ENCODE measurements around the gene SCRN3. TPM values are rescaled to one million over a fixed set of nuclear protein-coding genes. Genes with fewer than 3 reads are reported as not detected.

The SCRN3 gene
- polyA plus RNA-seq, 1 donor (not counting 4 experiments of a cell fraction or from before 2014, with no cell fraction given): 18.6 TPM

GRCh38 chr2:174444761-174445160 lies 49.2 kb downstream of the SCRN3 start:
- Histone ChIP-seq H3K9ac (ENCODE audit: control insufficient read depth, extremely low read depth, insufficient read depth, low read length) (no peak overlapping the region), H3K4me2 (ENCODE audit: control insufficient read depth, extremely low read depth, insufficient read depth, low read depth, low read length) (no peak overlapping the region), H3K9me1 (ENCODE audit: control insufficient read depth, extremely low read depth, insufficient read depth, low read length) (no peaks in the 10 kb centered on the region), H3K27ac (ENCODE audit: control insufficient read depth, insufficient read depth, low read length) (no peak overlapping the region), H3K9me3 (ENCODE audit: control insufficient read depth, low read depth, low read length) (no peaks in the 10 kb centered on the region), H3K79me2 (ENCODE audit: control insufficient read depth, insufficient read depth, low read length) (no peaks in the 10 kb centered on the region), H3K4me3 (ENCODE audit: control insufficient read depth in 2 of 3, extremely low read depth in 1 of 3, insufficient read depth in 2 of 3, low read depth in 1 of 3, low read length in 3 of 3) (no peak overlapping the region), H3K4me1 (ENCODE audit: control insufficient read depth, extremely low read depth, insufficient read depth, low read length) (peaks cover 10% of the 10 kb centered on the region), H2AFZ (ENCODE audit: control insufficient read depth, low read length) (no peak overlapping the region), H3K27me3 (ENCODE audit: control insufficient read depth, extremely low read depth, insufficient read depth, low read length) (no peaks in the 10 kb centered on the region), H3K36me3 (ENCODE audit: control insufficient read depth in 2 of 2, extremely low read depth in 1 of 2, insufficient read depth in 2 of 2, low read length in 2 of 2) (no peaks in the 10 kb centered on the region), H4K20me1 (ENCODE audit: control insufficient read depth, extremely low read depth, insufficient read depth, low read length) (no peaks in the 10 kb centered on the region)
- no peak for DNase-seq (ENCODE audit: low read depth, low spot score)
- dilution Hi-C loops (cut with MboI; ENCODE audit: extremely low pct_ligation_motif_present, low sequenced_read_pairs): no loop called here
- TF ChIP-seq EZH2 (IDR thresholded peaks at IDR 0.05; ENCODE audit: low read length) (no peak), CTCF (optimal IDR thresholded peaks at IDR 0.05 in 1 of 3, IDR thresholded peaks at IDR 0.05 in 1 of 3, conservative IDR thresholded peaks at IDR 0.05 in 1 of 3; ENCODE audit: extremely low read depth in 1 of 3, insufficient read depth in 2 of 3, low read length in 3 of 3) (no peak)
- FAIRE-seq: no peak

GRCh38 chr2:174445248-174445647 lies 49.7 kb downstream of the SCRN3 start:
- Histone ChIP-seq H3K4me3 (ENCODE audit: control insufficient read depth in 2 of 3, extremely low read depth in 1 of 3, insufficient read depth in 2 of 3, low read depth in 1 of 3, low read length in 3 of 3) (no peak overlapping the region), H3K4me2 (ENCODE audit: control insufficient read depth, extremely low read depth, insufficient read depth, low read depth, low read length) (no peak overlapping the region), H3K79me2 (ENCODE audit: control insufficient read depth, insufficient read depth, low read length) (no peaks in the 10 kb centered on the region), H3K4me1 (ENCODE audit: control insufficient read depth, extremely low read depth, insufficient read depth, low read length) (peaks cover 10% of the 10 kb centered on the region), H2AFZ (ENCODE audit: control insufficient read depth, low read length) (no peak overlapping the region), H4K20me1 (ENCODE audit: control insufficient read depth, extremely low read depth, insufficient read depth, low read length) (no peaks in the 10 kb centered on the region), H3K27me3 (ENCODE audit: control insufficient read depth, extremely low read depth, insufficient read depth, low read length) (no peaks in the 10 kb centered on the region), H3K9ac (ENCODE audit: control insufficient read depth, extremely low read depth, insufficient read depth, low read length) (no peak overlapping the region), H3K36me3 (ENCODE audit: control insufficient read depth in 2 of 2, extremely low read depth in 1 of 2, insufficient read depth in 2 of 2, low read length in 2 of 2) (no peaks in the 10 kb centered on the region), H3K9me1 (ENCODE audit: control insufficient read depth, extremely low read depth, insufficient read depth, low read length) (no peaks in the 10 kb centered on the region), H3K27ac (ENCODE audit: control insufficient read depth, insufficient read depth, low read length) (no peak overlapping the region), H3K9me3 (ENCODE audit: control insufficient read depth, low read depth, low read length) (no peaks in the 10 kb centered on the region)
- TF ChIP-seq EZH2 (IDR thresholded peaks at IDR 0.05; ENCODE audit: low read length) (no peak), CTCF (optimal IDR thresholded peaks at IDR 0.05 in 1 of 3, IDR thresholded peaks at IDR 0.05 in 1 of 3, conservative IDR thresholded peaks at IDR 0.05 in 1 of 3; ENCODE audit: extremely low read depth in 1 of 3, insufficient read depth in 2 of 3, low read length in 3 of 3) (no peak)
- dilution Hi-C loops (cut with MboI; ENCODE audit: extremely low pct_ligation_motif_present, low sequenced_read_pairs): no loop called here
- FAIRE-seq (no peak), DNase-seq (ENCODE audit: low read depth, low spot score) (no peak)
